CD4-positive, alpha-beta T cell (primary cell): ENCODE results near the gene TRIP11. TPM values are rescaled to one million over a fixed set of nuclear protein-coding genes. Genes with fewer than 3 reads are reported as not detected.

Experiments
- ATAC-seq: fragments of 200-7000 bp; cut with Tn5 transposase; one replicate; pipeline ENCODE4 v1.10.0; 2022; ENCODE audit warnings: mild to moderate bottlenecking; ENCODE audit not compliant: poor library complexity
- CTCF ChIA-PET: fragments of 350-600 bp; sonication (Branson Sonifier 250); formaldehyde crosslinking; loops from one replicate; lab custom pipeline; 2021; ENCODE audit warnings: antibody characterized with exemption, inconsistent platforms; lab: Charles Lee
- POLR2A ChIA-PET: fragments of 350-600 bp; sonication (Branson Sonifier 250); formaldehyde crosslinking; loops from one replicate; lab custom pipeline; 2021; ENCODE audit warnings: antibody characterized with exemption, inconsistent platforms; lab: Charles Lee
- DNase-seq, 14 experiments: peaks; one replicate each; pipeline ENCODE4 v3.0.0-alpha.2; 2013 to 2020; ENCODE audit warnings: mixed read lengths in 2 of 14
- H3K27ac ChIP-seq, 2 donors: one replicate each; pipeline versions ENCODE4 v1.5.1 to v1.7.0; 2013; ENCODE audit warnings: low read length in 2 of 2, low read depth in 1 of 2, mild to moderate bottlenecking in 1 of 2
- H3K27me3 ChIP-seq, 2 experiments: 1 replicate in 1 of 2; 2 replicates in 1 of 2; pipeline versions ENCODE4 v1.6.1 to v1.7.0; 2013; ENCODE audit warnings: low read length in 2 of 2, control low read depth in 1 of 2, mild to moderate bottlenecking in 1 of 2, moderate library complexity in 1 of 2; ENCODE audit not compliant: insufficient read depth in 2 of 2, control insufficient read depth in 1 of 2
- H3K36me3 ChIP-seq: one replicate; pipeline ENCODE4 v1.6.1; 2013; ENCODE audit warnings: low read length, control low read depth; ENCODE audit not compliant: insufficient read depth
- H3K4me1 ChIP-seq: one replicate; pipeline ENCODE4 v1.6.1; 2013; ENCODE audit warnings: low read length, control low read depth; ENCODE audit not compliant: insufficient read depth
- H3K4me3 ChIP-seq: one replicate; pipeline ENCODE4 v1.5.1; 2013; ENCODE audit warnings: mild to moderate bottlenecking, low read length, moderate library complexity
- H3K9me3 ChIP-seq, 2 experiments: 1 replicate in 1 of 2; 2 replicates in 1 of 2; pipeline versions ENCODE4 v1.6.1 to v1.7.0; 2013; ENCODE audit warnings: low read length in 2 of 2, mild to moderate bottlenecking in 2 of 2, control low read depth in 1 of 2, moderate library complexity in 1 of 2; ENCODE audit not compliant: control insufficient read depth in 1 of 2, insufficient read depth in 1 of 2
- H3K27ac Mint-ChIP-seq: one replicate; pipeline ENCODE4 v1.8.0; 2020; ENCODE audit warnings: mixed read lengths
- H3K27me3 Mint-ChIP-seq: one replicate; pipeline ENCODE4 v1.8.0; 2021; ENCODE audit warnings: mixed read lengths
- H3K36me3 Mint-ChIP-seq: one replicate; pipeline ENCODE4 v1.8.0; 2021; ENCODE audit warnings: low read depth, mixed read lengths
- H3K4me1 Mint-ChIP-seq: one replicate; pipeline ENCODE4 v1.8.0; 2021; ENCODE audit warnings: low read depth, mixed read lengths
- H3K4me3 Mint-ChIP-seq: one replicate; pipeline ENCODE4 v1.8.0; 2020; ENCODE audit warnings: mild to moderate bottlenecking, mixed read lengths
- H3K9me3 Mint-ChIP-seq: one replicate; pipeline ENCODE4 v1.8.0; 2020; ENCODE audit warnings: mixed read lengths
- intact Hi-C, 2 experiments: fragments of 100-400 bp; cut with DNase I in 1 of 2; cut with micrococcal nuclease in 1 of 2; formaldehyde crosslinking; loops; one replicate each; pipeline versions ENCODE4 v1.15.1 to v1.9.0; 2023 to 2025; cut with DNase I, micrococcal nuclease
- total RNA-seq, 174 experiments: library from RNA in 2 of 174; stranded (reverse) in 2 of 174; gene quantifications; one replicate each; pipeline ENCODE4 v1.2.3 and lab custom pipeline; 2021 to 2026
- TF ChIP-seq, protein P1 (sequence below): fragments of 200-600 bp; IDR thresholded peaks from one replicate; pipeline ENCODE4 v1.8.0; 2022; ENCODE audit warnings: antibody characterized with exemption, mild to moderate bottlenecking

TRIP11 gene
- total RNA-seq, 2 experiments from 2014 or later: 30.0 to 31.2 TPM

DNA sequence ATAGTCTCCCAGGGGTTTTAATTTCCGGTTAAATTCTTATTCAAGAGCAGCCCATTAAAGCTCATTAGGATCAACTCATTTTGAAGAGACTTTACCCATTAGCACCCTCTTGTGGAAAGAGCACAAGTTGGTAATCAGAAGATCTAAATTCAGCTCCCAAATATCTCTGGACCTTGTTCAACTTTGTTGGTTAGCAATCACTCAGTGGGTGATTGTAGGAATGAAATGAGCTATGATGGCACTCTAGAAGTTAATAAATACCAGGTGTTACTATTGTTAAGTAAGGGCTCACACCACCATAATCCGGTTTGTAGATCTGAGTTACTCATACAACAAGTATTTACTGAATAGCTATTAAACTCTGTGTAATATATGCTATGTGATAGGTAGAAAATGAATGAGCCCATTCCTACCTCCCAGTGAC is 42.9 kb downstream of the TRIP11 start:
- Mint-ChIP-seq H3K9me3 (no peaks in the 10 kb centered on the region), H3K36me3 (peaks cover 60% of the 10 kb centered on the region), H3K4me1 (peaks cover 33% of the 10 kb centered on the region), H3K27me3 (no peaks in the 10 kb centered on the region), H3K27ac (peak overlapping the region; percentile 6), H3K4me3 (no peak overlapping the region)
- ATAC-seq (peak; percentile 61), DNase-seq (peak in 3 of 14 experiments; percentile 63 to 68 (median 67))
- Histone ChIP-seq H3K36me3 (peaks cover 27% of the 10 kb centered on the region), H3K9me3 (no peaks in the 10 kb centered on the region), H3K27me3 (no peaks in the 10 kb centered on the region), H3K4me3 (no peak overlapping the region), H3K27ac (no peak overlapping the region), H3K4me1 (no peaks in the 10 kb centered on the region)
- TF ChIP-seq, protein P1, sequence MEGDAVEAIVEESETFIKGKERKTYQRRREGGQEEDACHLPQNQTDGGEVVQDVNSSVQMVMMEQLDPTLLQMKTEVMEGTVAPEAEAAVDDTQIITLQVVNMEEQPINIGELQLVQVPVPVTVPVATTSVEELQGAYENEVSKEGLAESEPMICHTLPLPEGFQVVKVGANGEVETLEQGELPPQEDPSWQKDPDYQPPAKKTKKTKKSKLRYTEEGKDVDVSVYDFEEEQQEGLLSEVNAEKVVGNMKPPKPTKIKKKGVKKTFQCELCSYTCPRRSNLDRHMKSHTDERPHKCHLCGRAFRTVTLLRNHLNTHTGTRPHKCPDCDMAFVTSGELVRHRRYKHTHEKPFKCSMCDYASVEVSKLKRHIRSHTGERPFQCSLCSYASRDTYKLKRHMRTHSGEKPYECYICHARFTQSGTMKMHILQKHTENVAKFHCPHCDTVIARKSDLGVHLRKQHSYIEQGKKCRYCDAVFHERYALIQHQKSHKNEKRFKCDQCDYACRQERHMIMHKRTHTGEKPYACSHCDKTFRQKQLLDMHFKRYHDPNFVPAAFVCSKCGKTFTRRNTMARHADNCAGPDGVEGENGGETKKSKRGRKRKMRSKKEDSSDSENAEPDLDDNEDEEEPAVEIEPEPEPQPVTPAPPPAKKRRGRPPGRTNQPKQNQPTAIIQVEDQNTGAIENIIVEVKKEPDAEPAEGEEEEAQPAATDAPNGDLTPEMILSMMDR: peak; percentile 71
- ChIA-PET POLR2A (interaction anchor here (0.6 to 1.9 kb wide), 8 partner anchors 9 to 488 kb away, joined by 3 to 10 read pairs (median 4); partner anchors contain the start of genes ATXN3, CPSF2 and NDUFB1), CTCF (interaction anchor here (0.5 to 1.4 kb wide), 14 partner anchors 8 to 348 kb away, joined by 3 to 6 read pairs (median 4); partner anchors contain the start of gene ATXN3)
- intact Hi-C loops: loop anchor here (2.0 to 10.0 kb wide), 3 partner anchors 282 to 512 kb away; no protein-coding TSS in a partner anchor

DNA sequence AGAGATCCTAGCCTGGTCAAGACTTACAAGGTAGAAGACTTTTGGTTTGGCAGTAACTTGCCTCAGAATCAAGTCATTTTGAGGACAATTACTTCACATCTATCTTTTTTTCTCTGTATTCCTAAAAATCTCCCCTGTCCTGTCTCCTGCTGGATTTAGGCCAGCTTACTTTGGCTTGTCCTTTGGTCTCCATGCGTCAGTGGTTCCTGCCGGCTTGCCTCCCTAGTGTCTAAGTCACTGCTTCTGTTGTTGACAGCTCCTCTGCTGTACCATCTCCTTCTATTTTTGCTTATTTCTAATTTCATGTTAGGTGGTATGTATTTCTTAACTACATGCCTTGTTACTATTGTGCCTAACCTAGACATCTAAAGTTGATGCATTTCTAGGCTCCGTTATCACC is 52.7 kb downstream of the TRIP11 start:
- Mint-ChIP-seq H3K36me3 (peaks cover 94% of the 10 kb centered on the region), H3K9me3 (no peaks in the 10 kb centered on the region), H3K27ac (no peak overlapping the region), H3K4me1 (peaks cover 7% of the 10 kb centered on the region), H3K27me3 (no peaks in the 10 kb centered on the region), H3K4me3 (no peak overlapping the region)
- DNase-seq: no peak
- Histone ChIP-seq H3K27ac (no peak overlapping the region), H3K36me3 (peaks cover 88% of the 10 kb centered on the region), H3K27me3 (no peaks in the 10 kb centered on the region), H3K4me3 (no peak overlapping the region), H3K4me1 (no peaks in the 10 kb centered on the region), H3K9me3 (no peaks in the 10 kb centered on the region)
- ChIA-PET POLR2A (no interaction called here), CTCF (no interaction called here)
- TF ChIP-seq, protein P1: no peak
- intact Hi-C loops: no loop called here
- ATAC-seq: no peak

DNA sequence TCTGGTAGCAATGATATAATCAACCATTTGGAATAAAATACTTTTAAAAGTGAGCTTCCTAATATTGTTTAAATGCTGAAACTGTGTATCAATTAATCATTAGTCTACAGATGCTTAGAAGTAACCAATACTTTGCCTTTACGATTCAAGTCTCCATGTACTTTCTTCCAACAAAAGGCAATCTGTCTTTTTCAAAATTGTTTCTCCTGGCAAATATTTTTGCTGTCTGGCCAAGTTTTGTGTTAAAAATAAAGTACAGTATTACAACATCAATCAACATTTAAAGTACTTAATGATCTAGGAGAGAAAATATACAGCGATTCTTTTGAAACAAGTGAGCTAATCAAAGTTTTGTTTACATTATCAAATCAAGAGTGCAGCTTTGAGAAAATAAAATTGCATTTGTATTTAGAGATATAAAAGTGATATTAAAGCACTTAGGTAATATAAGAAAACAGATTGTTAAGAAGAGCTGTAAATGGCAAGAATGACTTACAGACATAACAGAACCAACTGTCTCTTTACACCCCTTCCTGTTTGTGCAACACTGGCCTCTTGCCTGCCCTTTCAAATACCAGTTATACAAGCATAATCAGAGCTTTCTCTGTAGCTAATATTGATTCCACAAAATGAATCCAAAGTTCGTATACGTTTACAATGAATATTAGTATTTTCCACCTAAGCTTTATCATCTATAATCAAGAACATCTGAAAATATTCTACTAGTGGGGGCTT is 54.2 kb downstream of the TRIP11 start:
- intact Hi-C loops: no loop called here
- Histone ChIP-seq H3K27me3 (no peaks in the 10 kb centered on the region), H3K36me3 (peaks cover 74% of the 10 kb centered on the region), H3K4me1 (no peaks in the 10 kb centered on the region), H3K4me3 (no peak overlapping the region), H3K9me3 (no peaks in the 10 kb centered on the region), H3K27ac (no peak overlapping the region)
- Mint-ChIP-seq H3K27me3 (no peaks in the 10 kb centered on the region), H3K36me3 (peaks cover 82% of the 10 kb centered on the region), H3K9me3 (no peaks in the 10 kb centered on the region), H3K4me1 (peaks cover 7% of the 10 kb centered on the region), H3K4me3 (no peak overlapping the region), H3K27ac (no peak overlapping the region)
- DNase-seq (no peak), ATAC-seq (no peak)
- POLR2A ChIA-PET: no interaction called here
- CTCF ChIA-PET: interaction anchor here (1.4 kb wide), 1 partner anchor 11 kb away, joined by 4 read pairs; no protein-coding TSS in a partner anchor
- TF ChIP-seq, protein P1: no peak
